GM12878 (cell line): Measurements from ENCODE around the gene DUSP7. TPM values are rescaled to one million over a fixed set of nuclear protein-coding genes. Genes with fewer than 3 reads are reported as not detected.

Experiments
- ATAC-seq: fragments of 200-7000 bp; cut with Tn5 transposase; 3 replicates; pipeline ENCODE4 v1.9.1; 2020; ENCODE audit warnings: mild to moderate bottlenecking, moderate library complexity
- BruUV-seq: library from RNA; stranded (reverse); fragments of 400-500 nt; replicated peaks from 2 replicates; lab custom pipeline; 2021; lab: Mats Ljungman, UMichigan
- CTCF ChIA-PET: fragments of 300-600 bp; sonication (Branson Sonifier 250); formaldehyde crosslinking; extraction: SDS; loops from one replicate; lab custom pipeline; 2021; ENCODE audit warnings: inconsistent platforms; lab: Yijun Ruan, JAX
- POLR2A ChIA-PET: fragments of 350-600 bp; formaldehyde crosslinking; extraction: SDS; loops from one replicate; lab custom pipeline; 2021; ENCODE audit warnings: inconsistent platforms; lab: Charles Lee
- RAD21 ChIA-PET: fragments of 300-600 bp; sonication (Branson Sonifier 250); formaldehyde crosslinking; loops from one replicate; lab custom pipeline; 2023; ENCODE audit warnings: antibody characterized with exemption; ENCODE audit not compliant: unreplicated experiment; lab: Charles Lee
- SMC1A ChIA-PET: fragments of 300-600 bp; sonication (Branson Sonifier 250); formaldehyde crosslinking; loops from one replicate; lab custom pipeline; 2023; ENCODE audit not compliant: unreplicated experiment, uncharacterized antibody; lab: Charles Lee
- DNase-seq: peaks from one replicate; pipeline ENCODE4 v3.0.0-alpha.2; 2011; ENCODE audit warnings: low read depth, low spot score
- FAIRE-seq: peaks from 3 replicates; lab custom pipeline; 2011; peaks lifted over from hg19 to GRCh38; lab: Jason Lieb, UNC
- H2AFZ ChIP-seq: 2 replicates; pipeline ENCODE4 v1.6.0; 2011; ENCODE audit warnings: low read depth, low read length, control low read depth; ENCODE audit not compliant: control insufficient read depth
- H3K27ac ChIP-seq: 2 replicates; pipeline ENCODE4 v1.5.1; 2011; ENCODE audit warnings: control low read depth; ENCODE audit not compliant: control insufficient read depth, insufficient read depth
- H3K27me3 ChIP-seq, 2 experiments: replicated peaks in 1 of 2; 2 replicates each; pipeline versions ENCODE4 v1.6.0 to v1.6.1; 2011; ENCODE audit warnings: low read length in 1 of 2; ENCODE audit not compliant: control insufficient read depth in 2 of 2, insufficient read depth in 2 of 2
- H3K36me3 ChIP-seq, 2 experiments: 2 replicates each; pipeline ENCODE4 v1.5.1; 2011; ENCODE audit warnings: low read length in 1 of 2; ENCODE audit not compliant: control insufficient read depth in 2 of 2, insufficient read depth in 2 of 2
- H3K4me1 ChIP-seq: 2 replicates; pipeline ENCODE4 v1.6.1; 2011; ENCODE audit warnings: mild to moderate bottlenecking, low read length, moderate library complexity, mixed read lengths; ENCODE audit not compliant: control insufficient read depth, insufficient read depth
- H3K4me2 ChIP-seq: 2 replicates; pipeline ENCODE4 v1.6.0; 2011; ENCODE audit warnings: control low read depth; ENCODE audit not compliant: control insufficient read depth, insufficient read depth
- H3K4me3 ChIP-seq: fragments of 200-600 bp; sonication (generic); 2 replicates; pipeline ENCODE4 v1.5.1; 2016
- H3K79me2 ChIP-seq: 2 replicates; pipeline ENCODE4 v1.6.0; 2011; ENCODE audit warnings: low read length; ENCODE audit not compliant: control insufficient read depth, insufficient read depth
- H3K9ac ChIP-seq: 2 replicates; pipeline ENCODE4 v1.8.0; 2011; ENCODE audit warnings: low read length, control low read depth, mixed read lengths; ENCODE audit not compliant: control insufficient read depth, insufficient read depth
- H3K9me3 ChIP-seq: replicated peaks from 3 replicates; pipeline ENCODE4 v1.5.1; 2011; ENCODE audit warnings: mild to moderate bottlenecking, low read length; ENCODE audit not compliant: control insufficient read depth, insufficient read depth
- H4K20me1 ChIP-seq: 2 replicates; pipeline ENCODE4 v1.6.0; 2011; ENCODE audit not compliant: control insufficient read depth, insufficient read depth
- BACH1 ChIP-seq: fragments of 450-650 bp; IDR thresholded peaks from 2 replicates; pipeline ENCODE4 v1.6.1; 2017; ENCODE audit warnings: mild to moderate bottlenecking, borderline replicate concordance
- BCL11A ChIP-seq: IDR thresholded peaks from 2 replicates; pipeline ENCODE4 v1.6.1; 2011; ENCODE audit warnings: low read depth, low read length
- EED ChIP-seq: sonication (generic); IDR thresholded peaks from 2 replicates; pipeline ENCODE4 v1.6.1; 2016; ENCODE audit warnings: antibody characterized with exemption, low read depth
- ETV6 ChIP-seq, 2 experiments: fragments of 450-650 bp in 1 of 2; IDR thresholded peaks in 1 of 2; conservative IDR thresholded peaks in 1 of 2; 2 replicates each; pipeline ENCODE4 v1.6.1; 2014; ENCODE audit warnings: antibody characterized with exemption in 1 of 2, borderline replicate concordance in 1 of 2, low read depth in 1 of 2, mild to moderate bottlenecking in 1 of 2, moderate library complexity in 1 of 2
- KLF5 ChIP-seq: fragments of 450-650 bp; IDR thresholded peaks from 2 replicates; pipeline ENCODE4 v1.6.1; 2014; ENCODE audit warnings: mild to moderate bottlenecking; ENCODE audit not compliant: partially characterized antibody
- MEF2B ChIP-seq: fragments of 450-650 bp; IDR thresholded peaks from 2 replicates; pipeline ENCODE4 v1.6.1; 2018; ENCODE audit warnings: mild to moderate bottlenecking, moderate library complexity; ENCODE audit not compliant: partially characterized antibody, poor library complexity, severe bottlenecking
- NR2F1 ChIP-seq: fragments of 450-650 bp; conservative IDR thresholded peaks from 2 replicates; pipeline ENCODE4 v1.6.1; 2017; ENCODE audit warnings: mild to moderate bottlenecking
- SIN3A ChIP-seq: IDR thresholded peaks from 2 replicates; pipeline ENCODE4 v1.6.1; 2012; ENCODE audit warnings: low read depth, low read length, improper control_type of control experiment
- SPI1 ChIP-seq: IDR thresholded peaks from 2 replicates; pipeline ENCODE4 v1.6.1; 2011; ENCODE audit warnings: low read depth, mild to moderate bottlenecking, low read length, moderate library complexity, borderline replicate concordance; ENCODE audit not compliant: insufficient read depth
- WGBS: methylation state at CpG from one replicate; pipeline ENCODE4 v1.1.6; 2016; ENCODE audit warnings: low lambda C conversion rate; ENCODE audit not compliant: insufficient replicate concordance, insufficient coverage; ENCODE audit errors: missing lambda C conversion rate; 5-methylcytosine and 5-hydroxymethylcytosine counted together
- in situ Hi-C: fragments of 300-500 bp; cut with MboI; formaldehyde crosslinking; loops from 9 replicates; pipeline ENCODE4 v1.14.3; 2018; ENCODE audit warnings: mixed read lengths
- intact Hi-C: fragments of 100-400 bp; cut with micrococcal nuclease; formaldehyde crosslinking; loops from one replicate; pipeline ENCODE4 v1.14.2; 2022; ENCODE audit not compliant: unreplicated experiment
- polyA plus RNA-seq, 11 experiments: library from polyadenylated mRNA; depleted of rRNA in 4 of 11; unstranded in 6 of 11; stranded (reverse) in 5 of 11; fragments of >200 nt; fragmentation: Nextera tagmentation in 4 of 11; fragmentation: Illumina TruSeq in 1 of 11; extraction: Ambion mirVana in 4 of 11; extraction: Trizol in 1 of 11; gene quantifications; 1 replicate in 1 of 11; 2 replicates in 10 of 11; pipeline versions ENCODE4 v1.2.1 to v1.2.3, GENCODE V29; 2011 to 2016; ENCODE audit warnings: inconsistent platforms in 2 of 11, missing spikeins in 2 of 11, low read depth in 1 of 11
- total RNA-seq, 4 experiments: library from RNA; depleted of rRNA in 3 of 4; stranded (reverse); fragments of >200 nt in 3 of 4; fragmentation: Illumina TruSeq in 1 of 4; extraction: Trizol in 1 of 4; gene quantifications; 2 replicates each; pipeline versions ENCODE4 v1.2.1 to v1.2.3, GENCODE V29; 2013 to 2021
- TF ChIP-seq, protein P1 (sequence below): IDR thresholded peaks from 2 replicates; pipeline ENCODE4 v1.6.1; 2011; ENCODE audit warnings: low read depth, low read length, improper control_type of control experiment, borderline replicate concordance
- TF ChIP-seq, protein P2 (sequence below): fragments of 450-650 bp; formaldehyde crosslinking; IDR thresholded peaks from 2 replicates; pipeline ENCODE4 v1.4.0; 2022; ENCODE audit warnings: mild to moderate bottlenecking, moderate library complexity
- TF ChIP-seq, protein P3 (sequence below): fragments of 450-650 bp; IDR thresholded peaks from 2 replicates; pipeline ENCODE4 v1.6.1; 2017; ENCODE audit warnings: antibody characterized with exemption, mild to moderate bottlenecking, moderate library complexity

DUSP7 gene
- total and polyA plus RNA-seq, 10 of the 15 experiments (the other 5 are each of a cell fraction or from before 2014, with no cell fraction given) = 0.73 to 17.0 (median 7.9) TPM

DNA sequence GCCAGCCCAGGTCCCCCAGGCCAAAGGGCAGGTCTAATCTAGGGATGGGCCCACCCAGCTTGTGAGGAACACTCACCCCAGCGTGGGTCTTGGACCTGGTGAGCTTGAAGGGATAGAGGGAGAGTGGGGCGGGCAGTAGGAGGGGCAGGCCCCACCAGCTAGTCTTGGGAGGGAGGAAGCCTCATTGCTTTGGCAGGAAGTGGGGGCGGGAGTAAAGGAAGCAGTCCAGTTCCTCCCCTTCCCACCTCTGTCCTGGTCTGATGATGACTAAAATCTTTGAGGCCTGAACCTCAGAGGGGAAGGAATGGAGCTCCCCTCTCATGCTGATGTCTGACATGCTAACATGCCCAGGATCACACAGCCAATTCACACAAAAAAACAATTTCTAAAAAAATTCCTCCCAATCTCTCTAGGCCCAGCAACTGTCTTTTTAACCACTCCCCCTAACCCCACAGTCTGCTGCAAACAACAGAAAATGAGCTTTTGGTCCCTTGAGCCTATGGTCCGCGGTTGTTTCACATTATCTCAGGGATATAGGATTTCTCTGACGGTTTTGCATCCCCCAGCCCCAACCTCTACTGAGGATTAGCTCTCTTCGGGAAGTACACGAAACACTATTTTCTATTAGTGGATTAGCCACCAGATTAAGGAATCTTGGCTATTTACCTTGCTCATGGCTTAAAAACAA lies 30.7 kb upstream of the DUSP7 start (continued):
- TF ChIP-seq, protein P1, sequence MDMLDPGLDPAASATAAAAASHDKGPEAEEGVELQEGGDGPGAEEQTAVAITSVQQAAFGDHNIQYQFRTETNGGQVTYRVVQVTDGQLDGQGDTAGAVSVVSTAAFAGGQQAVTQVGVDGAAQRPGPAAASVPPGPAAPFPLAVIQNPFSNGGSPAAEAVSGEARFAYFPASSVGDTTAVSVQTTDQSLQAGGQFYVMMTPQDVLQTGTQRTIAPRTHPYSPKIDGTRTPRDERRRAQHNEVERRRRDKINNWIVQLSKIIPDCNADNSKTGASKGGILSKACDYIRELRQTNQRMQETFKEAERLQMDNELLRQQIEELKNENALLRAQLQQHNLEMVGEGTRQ = no peak
- peak; percentile 55; the same call in 1 of the 2 replicates for TF ChIP-seq SPI1
- TF ChIP-seq EED = peak; percentile 54; the same call in 1 of the 2 replicates
- peak in 1 of 2 experiments; percentile 61; a peak in 1 of 4 replicates for TF ChIP-seq ETV6 (conservative IDR thresholded peaks at IDR 0.05 in 1 of 2, IDR thresholded peaks at IDR 0.05 in 1 of 2; ENCODE audit: borderline replicate concordance in 1 of 2, low read depth in 1 of 2)
- TF ChIP-seq KLF5 = no peak

DNA sequence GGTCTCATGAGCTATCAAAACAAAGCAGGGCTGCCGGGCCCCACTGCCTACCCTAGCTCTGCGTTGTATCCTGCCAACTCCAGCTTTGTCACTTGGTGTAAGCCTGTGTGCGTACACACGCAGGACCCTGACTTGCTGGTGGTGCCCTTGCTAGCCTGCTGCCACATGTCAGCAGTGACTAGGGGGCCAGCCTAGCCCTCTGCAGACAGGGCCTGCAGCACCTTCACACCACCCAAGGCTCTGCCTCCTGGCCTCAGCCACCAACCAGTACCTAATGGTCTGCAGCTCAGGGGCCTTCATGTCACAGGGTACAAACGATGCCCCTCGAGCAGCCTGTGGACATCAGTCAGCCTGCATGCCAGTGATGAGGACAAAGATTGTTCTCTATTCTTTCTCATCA lies 30.1 kb upstream of the DUSP7 start:
- H3K79me2 ChIP-seq = no peaks in the 10 kb centered on the region
- H3K9me3 ChIP-seq = no peaks in the 10 kb centered on the region
- ChIA-PET SMC1A (interaction anchor here (1.0 to 1.5 kb wide), 5 partner anchors 15 to 84 kb away, joined by 3 to 6 read pairs (median 3); no protein-coding TSS in a partner anchor), CTCF (interaction anchor here (0.6 to 2.9 kb wide), 7 partner anchors 10 to 85 kb away, joined by 3 to 10 read pairs (median 6); no protein-coding TSS in a partner anchor), POLR2A (interaction anchor here (0.6 to 1.6 kb wide), 3 partner anchors 50 to 103 kb away, joined by 3 to 5 read pairs (median 4); partner anchors contain the start of gene ACY1), RAD21 (interaction anchor here (0.9 to 3.1 kb wide), 3 partner anchors 32 to 85 kb away, joined by 4 to 18 read pairs (median 4); no protein-coding TSS in a partner anchor)
- peak overlapping the region; percentile 58 for H3K27ac ChIP-seq
- peaks cover 25% of the 10 kb centered on the region for H3K4me1 ChIP-seq
- no peaks in the 10 kb centered on the region for H4K20me1 ChIP-seq
- 0 out of 2 replicates have a peak overlapping the region, but pooled peaks have one; percentile 12 for H3K4me2 ChIP-seq
- in situ Hi-C loops (no loop called here), intact Hi-C loops (no loop called here)
- no peak overlapping the region for H3K4me3 ChIP-seq
- BruUV-seq = no TSS peak
- no peak for DNase-seq
- H3K27me3 ChIP-seq = no peaks in the 10 kb centered on the region
- no peak for ATAC-seq
- no peak overlapping the region for H2AFZ ChIP-seq
- no peak for FAIRE-seq
- no peaks in the 10 kb centered on the region; a peak in 2 of 4 replicates for H3K36me3 ChIP-seq
- WGBS = 92% methylated on average over 6 of the region's 6 CpGs
- H3K9ac ChIP-seq = no peak overlapping the region
- TF ChIP-seq, protein P2, sequence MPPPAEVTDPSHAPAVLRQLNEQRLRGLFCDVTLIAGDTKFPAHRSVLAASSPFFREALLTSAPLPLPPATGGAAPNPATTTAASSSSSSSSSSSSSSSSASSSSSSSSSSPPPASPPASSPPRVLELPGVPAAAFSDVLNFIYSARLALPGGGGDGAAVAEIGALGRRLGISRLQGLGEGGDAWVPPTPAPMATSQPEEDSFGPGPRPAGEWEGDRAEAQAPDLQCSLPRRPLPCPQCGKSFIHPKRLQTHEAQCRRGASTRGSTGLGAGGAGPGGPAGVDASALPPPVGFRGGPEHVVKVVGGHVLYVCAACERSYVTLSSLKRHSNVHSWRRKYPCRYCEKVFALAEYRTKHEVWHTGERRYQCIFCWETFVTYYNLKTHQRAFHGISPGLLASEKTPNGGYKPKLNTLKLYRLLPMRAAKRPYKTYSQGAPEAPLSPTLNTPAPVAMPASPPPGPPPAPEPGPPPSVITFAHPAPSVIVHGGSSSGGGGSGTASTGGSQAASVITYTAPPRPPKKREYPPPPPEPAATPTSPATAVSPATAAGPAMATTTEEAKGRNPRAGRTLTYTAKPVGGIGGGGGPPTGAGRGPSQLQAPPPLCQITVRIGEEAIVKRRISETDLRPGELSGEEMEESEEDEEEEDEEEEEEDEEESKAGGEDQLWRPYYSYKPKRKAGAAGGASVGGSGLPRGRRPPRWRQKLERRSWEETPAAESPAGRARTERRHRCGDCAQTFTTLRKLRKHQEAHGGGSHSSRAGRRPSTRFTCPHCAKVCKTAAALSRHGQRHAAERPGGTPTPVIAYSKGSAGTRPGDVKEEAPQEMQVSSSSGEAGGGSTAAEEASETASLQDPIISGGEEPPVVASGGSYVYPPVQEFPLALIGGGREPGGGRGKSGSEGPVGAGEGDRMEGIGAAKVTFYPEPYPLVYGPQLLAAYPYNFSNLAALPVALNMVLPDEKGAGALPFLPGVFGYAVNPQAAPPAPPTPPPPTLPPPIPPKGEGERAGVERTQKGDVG (CRISPR knock-in tag) = no peak
- TF ChIP-seq MEF2B (no peak), BACH1 (no peak), SPI1 (no peak), BCL11A (no peak), SIN3A (no peak), NR2F1 (no peak)
- TF ChIP-seq, protein P3, sequence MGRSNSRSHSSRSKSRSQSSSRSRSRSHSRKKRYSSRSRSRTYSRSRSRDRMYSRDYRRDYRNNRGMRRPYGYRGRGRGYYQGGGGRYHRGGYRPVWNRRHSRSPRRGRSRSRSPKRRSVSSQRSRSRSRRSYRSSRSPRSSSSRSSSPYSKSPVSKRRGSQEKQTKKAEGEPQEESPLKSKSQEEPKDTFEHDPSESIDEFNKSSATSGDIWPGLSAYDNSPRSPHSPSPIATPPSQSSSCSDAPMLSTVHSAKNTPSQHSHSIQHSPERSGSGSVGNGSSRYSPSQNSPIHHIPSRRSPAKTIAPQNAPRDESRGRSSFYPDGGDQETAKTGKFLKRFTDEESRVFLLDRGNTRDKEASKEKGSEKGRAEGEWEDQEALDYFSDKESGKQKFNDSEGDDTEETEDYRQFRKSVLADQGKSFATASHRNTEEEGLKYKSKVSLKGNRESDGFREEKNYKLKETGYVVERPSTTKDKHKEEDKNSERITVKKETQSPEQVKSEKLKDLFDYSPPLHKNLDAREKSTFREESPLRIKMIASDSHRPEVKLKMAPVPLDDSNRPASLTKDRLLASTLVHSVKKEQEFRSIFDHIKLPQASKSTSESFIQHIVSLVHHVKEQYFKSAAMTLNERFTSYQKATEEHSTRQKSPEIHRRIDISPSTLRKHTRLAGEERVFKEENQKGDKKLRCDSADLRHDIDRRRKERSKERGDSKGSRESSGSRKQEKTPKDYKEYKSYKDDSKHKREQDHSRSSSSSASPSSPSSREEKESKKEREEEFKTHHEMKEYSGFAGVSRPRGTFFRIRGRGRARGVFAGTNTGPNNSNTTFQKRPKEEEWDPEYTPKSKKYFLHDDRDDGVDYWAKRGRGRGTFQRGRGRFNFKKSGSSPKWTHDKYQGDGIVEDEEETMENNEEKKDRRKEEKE = no peak
